Dedifferentiated amniotic fluid mesenchymal stem cell (primary cell): ENCODE measurements around the gene ST3GAL2.

Experiments
- DNase-seq: peaks from one replicate; pipeline ENCODE4 v3.0.0-alpha.2; 2016; ENCODE audit errors: extremely low spot score

The ST3GAL2 gene

GRCh38 chr16:70437582-70438557 is 1.0 kb downstream of the ST3GAL2 start:
- no peak for DNase-seq

- peak; percentile 72 for DNase-seq
Measured at GRCh38 chr16:70437017-70437581, 1.8 kb downstream of the ST3GAL2 start.

- no peak for DNase-seq
Measured at GRCh38 chr16:70434484-70435260, 4.2 kb downstream of the ST3GAL2 start.

- DNase-seq, result peak; percentile 41
Measured at GRCh38 chr16:70433458-70434103, 5.3 kb downstream of the ST3GAL2 start.

GRCh38 chr16:70432723-70433457 is 6.0 kb downstream of the ST3GAL2 start:
- peak; percentile 18 for DNase-seq

- DNase-seq, result no peak
Measured at GRCh38 chr16:70432356-70432722, 6.6 kb downstream of the ST3GAL2 start.

- no peak for DNase-seq
Measured at GRCh38 chr16:70430667-70431536, 8.0 kb downstream of the ST3GAL2 start.

- DNase-seq, result no peak
Measured at GRCh38 chr16:70429888-70430666, 8.8 kb downstream of the ST3GAL2 start.

GRCh38 chr16:70428178-70428998 is 10.5 kb downstream of the ST3GAL2 start:
- peak; percentile 86 for DNase-seq

- DNase-seq, result no peak
Measured at GRCh38 chr16:70427786-70428177, 11.1 kb downstream of the ST3GAL2 start.

GRCh38 chr16:70422543-70422942 is 16.4 kb downstream of the ST3GAL2 start:
- DNase-seq, result no peak

- DNase-seq, result no peak
Measured at GRCh38 chr16:70421473-70422311, 17.2 kb downstream of the ST3GAL2 start.

- no peak for DNase-seq
Measured at GRCh38 chr16:70421014-70421413, 17.9 kb downstream of the ST3GAL2 start.

GRCh38 chr16:70419384-70420327 is 19.2 kb downstream of the ST3GAL2 start:
- DNase-seq, result no peak

- DNase-seq, result no peak
Measured at GRCh38 chr16:70418993-70419318, 19.9 kb downstream of the ST3GAL2 start.

GRCh38 chr16:70418274-70418992 is 20.5 kb downstream of the ST3GAL2 start:
- no peak for DNase-seq
